Activated CD4-positive, alpha-beta T cell treated with anti-CD3 and anti-CD28 coated beads, Interleukin-10, Interleukin-2, amounts not matched to agents 100 ng/mL and 50 ng/mL, durations not matched to agents 16 hours and 8 hours (primary cell): ENCODE results near the gene NEURL2.

Experiments
- DNase-seq: peaks from one replicate; pipeline ENCODE4 v3.0.0-alpha.2; 2020

Gene NEURL2

GRCh38 chr20:45867136-45867818 is 23.7 kb downstream of the NEURL2 start:
- no peak for DNase-seq

- no peak for DNase-seq
Measured at GRCh38 chr20:45866454-45866853, 24.6 kb downstream of the NEURL2 start.

- no peak for DNase-seq
Measured at GRCh38 chr20:45863543-45864470, 27.2 kb downstream of the NEURL2 start.

- DNase-seq, result no peak
Measured at GRCh38 chr20:45861221-45862075, 29.6 kb downstream of the NEURL2 start.

GRCh38 chr20:45860560-45861220 is 30.3 kb downstream of the NEURL2 start:
- DNase-seq, result peak; percentile 30

GRCh38 chr20:45859916-45860315 is 31.1 kb downstream of the NEURL2 start:
- DNase-seq, result no peak

GRCh38 chr20:45857882-45858216 is 33.2 kb downstream of the NEURL2 start:
- DNase-seq, result peak; percentile 69

- peak; percentile 100 for DNase-seq
Measured at GRCh38 chr20:45857114-45857881, 33.7 kb downstream of the NEURL2 start, which contains the start of the genes ACOT8 and ZSWIM3. Gene ACOT8 (minus strand): TSS chr20:45857392. CDS start chr20:45857315, 77 bp downstream. Gene ZSWIM3 (plus strand): TSS chr20:45857614. CDS start chr20:45857826, 212 bp downstream.

- DNase-seq, result no peak
Measured at GRCh38 chr20:45853484-45853883, 37.5 kb downstream of the NEURL2 start.

- no peak for DNase-seq
Measured at GRCh38 chr20:45852326-45852725, 38.7 kb downstream of the NEURL2 start.

- no peak for DNase-seq
Measured at GRCh38 chr20:45851501-45851900, 39.5 kb downstream of the NEURL2 start.

GRCh38 chr20:45850926-45851325 is 40.1 kb downstream of the NEURL2 start:
- no peak for DNase-seq

GRCh38 chr20:45850238-45850637 is 40.8 kb downstream of the NEURL2 start:
- DNase-seq, result no peak

- DNase-seq, result no peak
Measured at GRCh38 chr20:45848969-45849582, 41.9 kb downstream of the NEURL2 start.

- DNase-seq, result no peak
Measured at GRCh38 chr20:45848421-45848820, 42.6 kb downstream of the NEURL2 start.

- no peak for DNase-seq
Measured at GRCh38 chr20:45845452-45845851, 45.6 kb downstream of the NEURL2 start.

GRCh38 chr20:45843506-45843905 is 47.5 kb downstream of the NEURL2 start:
- no peak for DNase-seq

GRCh38 chr20:45842169-45842812 is 48.7 kb downstream of the NEURL2 start:
- no peak for DNase-seq

GRCh38 chr20:45841407-45842129 is 49.4 kb downstream of the NEURL2 start:
- no peak for DNase-seq

GRCh38 chr20:45840700-45841198 is 50.3 kb downstream of the NEURL2 start:
- DNase-seq, result no peak
